ENCODE data around the gene GPC5. TPM values are rescaled to one million over a fixed set of nuclear protein-coding genes. Genes with fewer than 3 reads are reported as not detected.
"Not testable (repeated sequence)": the region's sequence is repeated elsewhere in the genome, so short reads cannot be mapped to it uniquely, and the experiment has no call there.

Gene GPC5
- total RNA-seq, 3 donors from 2014 or later = 0.51 to 1.2 TPM; not detected in 1

DNA sequence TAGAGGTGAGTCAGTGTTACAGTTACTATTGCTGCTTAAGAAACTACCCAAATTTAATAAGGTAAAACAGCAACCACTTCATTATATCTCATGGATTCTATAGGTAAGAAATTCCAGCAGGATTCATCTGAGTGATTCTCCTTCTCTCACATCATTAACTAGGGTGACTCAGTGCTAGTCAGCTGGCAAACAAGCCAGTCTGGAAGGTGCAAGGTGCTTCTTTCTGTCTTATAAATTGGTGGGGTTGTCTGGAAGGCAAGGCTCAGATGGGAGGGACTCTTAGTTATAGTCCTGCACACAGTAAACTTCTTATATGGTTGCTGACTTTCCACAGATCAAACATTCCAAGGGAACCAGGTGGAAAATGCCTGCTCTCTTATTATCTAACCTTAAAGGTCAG lies 484.5 kb downstream of the GPC5 start:
- intact Hi-C loops (cut with DNase I, micrococcal nuclease) = no loop called here
- TF ChIP-seq, protein P1, sequence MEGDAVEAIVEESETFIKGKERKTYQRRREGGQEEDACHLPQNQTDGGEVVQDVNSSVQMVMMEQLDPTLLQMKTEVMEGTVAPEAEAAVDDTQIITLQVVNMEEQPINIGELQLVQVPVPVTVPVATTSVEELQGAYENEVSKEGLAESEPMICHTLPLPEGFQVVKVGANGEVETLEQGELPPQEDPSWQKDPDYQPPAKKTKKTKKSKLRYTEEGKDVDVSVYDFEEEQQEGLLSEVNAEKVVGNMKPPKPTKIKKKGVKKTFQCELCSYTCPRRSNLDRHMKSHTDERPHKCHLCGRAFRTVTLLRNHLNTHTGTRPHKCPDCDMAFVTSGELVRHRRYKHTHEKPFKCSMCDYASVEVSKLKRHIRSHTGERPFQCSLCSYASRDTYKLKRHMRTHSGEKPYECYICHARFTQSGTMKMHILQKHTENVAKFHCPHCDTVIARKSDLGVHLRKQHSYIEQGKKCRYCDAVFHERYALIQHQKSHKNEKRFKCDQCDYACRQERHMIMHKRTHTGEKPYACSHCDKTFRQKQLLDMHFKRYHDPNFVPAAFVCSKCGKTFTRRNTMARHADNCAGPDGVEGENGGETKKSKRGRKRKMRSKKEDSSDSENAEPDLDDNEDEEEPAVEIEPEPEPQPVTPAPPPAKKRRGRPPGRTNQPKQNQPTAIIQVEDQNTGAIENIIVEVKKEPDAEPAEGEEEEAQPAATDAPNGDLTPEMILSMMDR (IDR thresholded peaks at IDR 0.05) = no peak
- H3K9me3 ChIP-seq = no peaks in the 10 kb centered on the region
- H3K4me1 ChIP-seq (ENCODE audit: low read depth) = no peaks in the 10 kb centered on the region
- no peaks in the 10 kb centered on the region for H3K36me3 ChIP-seq (ENCODE audit: low read depth)
- H3K4me3 ChIP-seq = no peak overlapping the region
- DNase-seq = no peak
- no peak for ATAC-seq

DNA sequence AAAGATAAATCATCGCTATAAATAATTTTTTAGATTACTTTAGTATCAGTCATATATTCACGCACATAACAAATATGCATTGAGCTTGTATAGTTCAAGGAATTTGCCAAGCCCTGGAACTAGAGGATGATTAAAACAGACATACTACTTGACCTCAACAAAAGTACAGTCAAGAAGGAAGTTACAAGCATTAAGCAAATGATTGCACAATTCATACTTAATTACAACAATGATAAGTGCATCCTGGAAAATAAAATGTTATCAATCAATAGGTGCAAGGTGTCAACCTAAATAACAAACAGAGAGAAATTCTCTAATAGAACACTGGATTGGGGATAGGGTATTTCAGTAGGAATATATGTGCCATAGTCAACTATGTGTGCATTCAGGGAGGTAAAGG lies 491.2 kb downstream of the GPC5 start:
- DNase-seq = no peak
- no peak for ATAC-seq
- TF ChIP-seq, protein P1 (IDR thresholded peaks at IDR 0.05) = no peak
- H3K4me1 ChIP-seq (ENCODE audit: low read depth) = no peaks in the 10 kb centered on the region
- no peaks in the 10 kb centered on the region for H3K9me3 ChIP-seq
- H3K36me3 ChIP-seq (ENCODE audit: low read depth) = no peaks in the 10 kb centered on the region
- H3K4me3 ChIP-seq = no peak overlapping the region
- intact Hi-C loops (cut with DNase I, micrococcal nuclease) = no loop called here

DNA sequence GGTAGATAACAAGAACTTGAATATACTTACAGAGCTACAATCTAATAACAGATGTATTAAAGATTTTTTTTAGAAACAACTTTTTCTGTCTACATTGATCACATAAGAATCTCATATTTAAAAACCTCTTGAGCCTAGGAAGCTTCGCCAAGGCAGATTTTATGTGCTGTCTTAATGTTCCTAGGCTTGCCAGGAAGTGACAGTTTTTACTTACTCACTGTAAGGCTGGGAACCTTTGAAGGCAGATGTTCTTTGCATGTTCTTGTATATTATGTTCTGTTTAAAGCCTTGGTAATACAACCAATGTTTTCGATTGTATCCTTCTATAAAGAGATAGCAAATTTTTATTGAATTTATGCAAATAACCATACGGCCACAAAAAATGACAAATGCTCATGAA lies 492.7 kb downstream of the GPC5 start:
- no peaks in the 10 kb centered on the region for H3K9me3 ChIP-seq
- TF ChIP-seq, protein P1 (IDR thresholded peaks at IDR 0.05) = no peak
- intact Hi-C loops (cut with DNase I, micrococcal nuclease) = no loop called here
- DNase-seq (no peak), ATAC-seq (no peak)
- no peak overlapping the region for H3K4me3 ChIP-seq
- H3K36me3 ChIP-seq (ENCODE audit: low read depth) = no peaks in the 10 kb centered on the region
- no peaks in the 10 kb centered on the region for H3K4me1 ChIP-seq (ENCODE audit: low read depth)

DNA sequence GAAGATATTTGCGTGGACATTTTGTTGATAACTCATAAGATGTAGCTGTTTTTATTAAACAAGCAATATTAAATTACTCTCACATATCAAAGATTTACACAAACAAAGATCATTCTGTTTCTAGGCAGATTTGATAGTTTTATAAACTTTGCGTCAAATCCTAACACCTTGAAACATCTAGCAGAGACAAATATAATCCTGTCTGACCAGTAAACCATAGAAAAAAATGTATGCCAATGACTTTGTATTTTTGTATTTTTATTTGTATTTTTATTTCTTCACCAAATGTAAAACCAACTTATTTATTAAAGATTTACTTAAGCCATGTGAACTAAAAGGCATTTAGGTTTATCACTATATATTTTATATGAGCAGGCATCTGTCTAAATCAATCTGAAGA lies 494.6 kb downstream of the GPC5 start:
- TF ChIP-seq, protein P1 (IDR thresholded peaks at IDR 0.05) = no peak
- DNase-seq (no peak), ATAC-seq (no peak)
- H3K4me3 ChIP-seq = no peak overlapping the region
- intact Hi-C loops (cut with DNase I, micrococcal nuclease) = no loop called here
- H3K4me1 ChIP-seq (ENCODE audit: low read depth) = no peaks in the 10 kb centered on the region
- H3K9me3 ChIP-seq = no peaks in the 10 kb centered on the region
- H3K36me3 ChIP-seq (ENCODE audit: low read depth) = no peaks in the 10 kb centered on the region

DNA sequence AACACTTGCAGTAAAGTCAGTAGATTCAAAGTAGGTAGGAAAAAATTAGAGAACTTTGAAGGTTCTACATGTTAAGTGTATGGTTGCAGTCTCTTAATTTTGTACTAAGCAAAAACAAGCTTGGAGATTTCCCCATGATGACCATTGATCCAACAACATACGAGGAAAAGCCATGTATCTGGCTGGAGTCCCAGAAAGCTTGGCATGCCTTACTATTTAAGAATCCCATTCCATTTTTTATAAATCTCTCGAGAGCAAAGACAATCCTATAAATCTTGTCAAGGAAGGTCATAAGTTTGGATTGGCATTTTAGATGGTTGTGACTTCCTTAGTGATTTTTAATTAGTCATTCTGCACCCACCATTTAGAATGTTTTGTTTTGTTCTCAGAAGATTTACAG lies 495.9 kb downstream of the GPC5 start:
- TF ChIP-seq, protein P1 (IDR thresholded peaks at IDR 0.05) = no peak

DNA sequence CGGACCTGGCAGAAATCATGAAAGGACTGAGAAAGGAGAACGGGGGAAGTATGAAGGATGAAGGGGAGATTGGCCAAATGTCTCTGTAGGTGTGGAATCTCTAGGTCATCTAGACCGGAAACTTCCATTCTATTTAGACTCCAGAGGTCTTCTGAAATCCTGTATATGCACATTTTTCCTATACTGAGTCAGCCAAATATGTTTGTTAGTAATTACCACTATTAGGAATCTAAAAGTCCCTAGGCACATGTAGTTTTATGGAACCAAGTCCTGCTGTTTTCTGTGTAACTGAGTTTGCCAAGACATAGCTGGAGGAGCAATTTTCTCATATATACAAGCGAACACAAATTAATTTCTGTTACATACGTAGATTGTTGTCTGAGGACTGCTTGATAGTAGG lies 498.1 kb downstream of the GPC5 start:
- Histone ChIP-seq H3K36me3 (ENCODE audit: low read depth) (no peaks in the 10 kb centered on the region), H3K4me1 (ENCODE audit: low read depth) (no peaks in the 10 kb centered on the region), H3K4me3 (no peak overlapping the region), H3K9me3 (no peaks in the 10 kb centered on the region)
- TF ChIP-seq, protein P1 (IDR thresholded peaks at IDR 0.05) = no peak
- intact Hi-C loops (cut with DNase I, micrococcal nuclease) = no loop called here
- no peak for ATAC-seq
- no peak for DNase-seq

More for the DNA sequence above, 495.9 kb downstream of the GPC5 start:
- no peaks in the 10 kb centered on the region for H3K9me3 ChIP-seq
- DNase-seq (no peak), ATAC-seq (no peak)
- no peak overlapping the region for H3K4me3 ChIP-seq
- no peaks in the 10 kb centered on the region for H3K36me3 ChIP-seq (ENCODE audit: low read depth)
- intact Hi-C loops (cut with DNase I, micrococcal nuclease) = no loop called here
- H3K4me1 ChIP-seq (ENCODE audit: low read depth) = no peaks in the 10 kb centered on the region

DNA sequence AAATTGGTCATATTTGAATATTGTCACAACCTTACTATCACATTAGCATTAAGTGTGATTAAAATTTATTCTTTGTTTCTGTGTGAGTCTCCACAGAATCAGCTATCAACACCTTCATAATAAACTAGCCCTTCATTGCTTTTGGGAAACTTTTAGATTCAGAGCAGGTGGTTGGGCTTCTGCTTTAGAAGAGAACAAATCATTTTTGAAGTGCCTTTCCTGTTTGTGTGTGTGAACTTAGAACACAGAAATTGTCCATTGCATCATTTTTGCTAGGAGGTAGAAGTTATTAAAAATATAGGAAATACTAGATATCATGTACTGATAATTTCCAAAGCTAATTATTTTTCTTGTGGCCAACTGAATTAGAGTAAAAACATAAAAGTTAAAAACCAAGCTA lies 500.6 kb downstream of the GPC5 start:
- H3K36me3 ChIP-seq (ENCODE audit: low read depth); H3K4me1 ChIP-seq (ENCODE audit: low read depth); H3K4me3 ChIP-seq; H3K9me3 ChIP-seq; DNase-seq; ATAC-seq; intact Hi-C loops (cut with DNase I, micrococcal nuclease): not testable (repeated sequence)

Data from mucosa of descending colon (tissue), 3 donors.